ENCODE measurements around the gene GLB1L. TPM values are rescaled to one million over a fixed set of nuclear protein-coding genes. Genes with fewer than 3 reads are reported as not detected.
A peak's percentile ranks its signal among the peaks of the same experiment; 100 is the strongest.

GLB1L gene
- total RNA-seq, 1 donor, result 3.4 TPM

GRCh38 chr2:219285894-219286425, 40.7 kb upstream of the GLB1L start:
- H3K9me3 ChIP-seq (ENCODE audit: low read depth, low read length), result no peaks in the 10 kb centered on the region
- no peak overlapping the region for H3K4me3 ChIP-seq (ENCODE audit: low read length)
- H3K27me3 ChIP-seq (ENCODE audit: insufficient read depth, low read length), result no peaks in the 10 kb centered on the region
- no peaks in the 10 kb centered on the region for H3K4me1 ChIP-seq (ENCODE audit: insufficient read depth, low read length)

- Histone ChIP-seq H3K4me1 (ENCODE audit: insufficient read depth, low read length) (peaks cover 6% of the 10 kb centered on the region), H3K4me3 (ENCODE audit: low read length) (no peak overlapping the region), H3K27me3 (ENCODE audit: insufficient read depth, low read length) (no peaks in the 10 kb centered on the region), H3K9me3 (ENCODE audit: low read depth, low read length) (no peaks in the 10 kb centered on the region)
These were observed 40.1 kb upstream of the GLB1L start for GRCh38 chr2:219285373-219285735.

GRCh38 chr2:219284501-219285372, 39.5 kb upstream of the GLB1L start:
- Histone ChIP-seq H3K27me3 (ENCODE audit: insufficient read depth, low read length) (no peaks in the 10 kb centered on the region), H3K4me1 (ENCODE audit: insufficient read depth, low read length) (peaks cover 12% of the 10 kb centered on the region), H3K4me3 (ENCODE audit: low read length) (no peak overlapping the region), H3K9me3 (ENCODE audit: low read depth, low read length) (no peaks in the 10 kb centered on the region)

DNA sequence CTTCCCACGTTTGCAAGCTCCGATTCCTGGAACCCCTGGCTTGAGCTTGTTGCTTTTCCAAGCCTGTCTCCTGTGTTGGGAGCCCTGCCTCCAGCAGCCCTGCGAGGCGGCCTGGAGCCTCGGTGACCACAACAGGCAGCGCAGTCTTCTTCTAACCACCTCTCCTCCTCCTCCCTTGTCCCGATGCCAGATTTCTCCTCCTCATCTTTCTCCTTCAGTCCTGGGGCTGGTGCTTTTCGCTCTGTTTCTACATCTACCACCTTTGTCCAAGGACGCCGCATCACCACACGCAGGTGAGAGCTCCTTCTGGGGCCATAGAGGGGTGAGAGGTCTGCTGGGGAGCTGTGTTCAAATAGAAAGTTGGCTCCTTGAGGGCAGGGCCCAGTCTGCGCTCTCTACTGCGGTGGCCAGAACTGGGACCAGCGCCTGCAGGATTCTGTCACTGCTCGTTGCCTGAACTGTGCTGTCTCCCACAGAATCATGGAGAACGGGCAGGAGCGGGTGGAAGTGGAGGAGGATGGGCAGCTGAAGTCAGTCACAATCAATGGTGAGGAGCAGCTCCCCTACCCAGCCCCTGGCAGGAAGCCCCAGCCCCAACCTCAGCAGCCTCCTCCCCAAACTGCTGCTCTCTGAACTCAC, 37.8 kb upstream of the GLB1L start:
- Histone ChIP-seq H3K27me3 (ENCODE audit: insufficient read depth, low read length) (no peaks in the 10 kb centered on the region), H3K4me3 (ENCODE audit: low read length) (no peak overlapping the region), H3K4me1 (ENCODE audit: insufficient read depth, low read length) (peaks cover 23% of the 10 kb centered on the region), H3K9me3 (ENCODE audit: low read depth, low read length) (no peaks in the 10 kb centered on the region)

DNA sequence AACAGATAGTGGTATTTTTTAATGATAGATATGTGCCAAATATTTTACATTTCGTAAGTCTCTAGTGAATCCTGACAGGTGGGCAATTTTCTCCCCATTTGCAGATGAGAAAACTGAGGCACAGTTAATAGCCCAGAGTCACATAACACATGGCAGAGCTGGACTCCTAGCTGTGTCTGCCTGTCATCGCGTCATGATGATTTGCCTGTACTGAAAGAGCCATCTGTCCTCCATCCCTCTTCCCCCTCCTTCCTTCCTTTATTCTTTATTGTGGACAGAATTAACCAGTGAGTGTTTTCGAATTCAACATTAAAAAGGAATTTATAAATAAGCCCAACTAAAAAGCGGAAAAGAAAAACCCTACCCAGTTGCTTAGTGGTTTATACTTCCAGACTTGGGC, 37.1 kb upstream of the GLB1L start:
- Histone ChIP-seq H3K27me3 (ENCODE audit: insufficient read depth, low read length) (no peaks in the 10 kb centered on the region), H3K4me1 (ENCODE audit: insufficient read depth, low read length) (peaks cover 29% of the 10 kb centered on the region), H3K4me3 (ENCODE audit: low read length) (no peak overlapping the region), H3K9me3 (ENCODE audit: low read depth, low read length) (no peaks in the 10 kb centered on the region)

- peaks cover 29% of the 10 kb centered on the region for H3K4me1 ChIP-seq (ENCODE audit: insufficient read depth, low read length)
- H3K9me3 ChIP-seq (ENCODE audit: low read depth, low read length), result no peaks in the 10 kb centered on the region
- no peaks in the 10 kb centered on the region for H3K27me3 ChIP-seq (ENCODE audit: insufficient read depth, low read length)
- no peak overlapping the region for H3K4me3 ChIP-seq (ENCODE audit: low read length)
These were observed 36.3 kb upstream of the GLB1L start for GRCh38 chr2:219281588-219281987.

DNA sequence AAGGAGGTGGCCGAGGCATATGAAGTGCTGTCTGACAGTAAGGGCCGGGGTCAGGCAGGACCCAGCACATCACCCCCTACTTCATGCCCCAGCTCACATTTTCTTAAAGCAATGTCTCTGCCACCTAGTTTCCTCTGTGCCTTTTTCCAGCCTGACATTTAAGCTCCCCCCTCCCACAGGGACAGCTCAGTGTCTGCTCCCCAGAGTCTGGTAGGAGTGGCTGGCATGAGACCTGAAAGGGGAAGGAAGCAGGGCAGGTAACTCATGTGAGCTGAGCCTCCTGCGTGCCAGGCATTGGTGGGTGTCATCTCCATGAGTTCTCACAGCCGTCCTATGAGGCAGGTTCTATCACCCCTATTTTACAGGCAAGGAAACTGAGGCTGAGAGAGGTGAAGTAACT, 35.4 kb upstream of the GLB1L start:
- Histone ChIP-seq H3K27me3 (ENCODE audit: insufficient read depth, low read length) (no peaks in the 10 kb centered on the region), H3K4me1 (ENCODE audit: insufficient read depth, low read length) (peaks cover 29% of the 10 kb centered on the region), H3K4me3 (ENCODE audit: low read length) (no peak overlapping the region), H3K9me3 (ENCODE audit: low read depth, low read length) (no peaks in the 10 kb centered on the region)

GRCh38 chr2:219279916-219280516, 34.8 kb upstream of the GLB1L start:
- Histone ChIP-seq H3K4me3 (ENCODE audit: low read length) (peak overlapping the region; percentile 61), H3K4me1 (ENCODE audit: insufficient read depth, low read length) (peaks cover 29% of the 10 kb centered on the region), H3K27me3 (ENCODE audit: insufficient read depth, low read length) (no peaks in the 10 kb centered on the region), H3K9me3 (ENCODE audit: low read depth, low read length) (no peaks in the 10 kb centered on the region)

DNA sequence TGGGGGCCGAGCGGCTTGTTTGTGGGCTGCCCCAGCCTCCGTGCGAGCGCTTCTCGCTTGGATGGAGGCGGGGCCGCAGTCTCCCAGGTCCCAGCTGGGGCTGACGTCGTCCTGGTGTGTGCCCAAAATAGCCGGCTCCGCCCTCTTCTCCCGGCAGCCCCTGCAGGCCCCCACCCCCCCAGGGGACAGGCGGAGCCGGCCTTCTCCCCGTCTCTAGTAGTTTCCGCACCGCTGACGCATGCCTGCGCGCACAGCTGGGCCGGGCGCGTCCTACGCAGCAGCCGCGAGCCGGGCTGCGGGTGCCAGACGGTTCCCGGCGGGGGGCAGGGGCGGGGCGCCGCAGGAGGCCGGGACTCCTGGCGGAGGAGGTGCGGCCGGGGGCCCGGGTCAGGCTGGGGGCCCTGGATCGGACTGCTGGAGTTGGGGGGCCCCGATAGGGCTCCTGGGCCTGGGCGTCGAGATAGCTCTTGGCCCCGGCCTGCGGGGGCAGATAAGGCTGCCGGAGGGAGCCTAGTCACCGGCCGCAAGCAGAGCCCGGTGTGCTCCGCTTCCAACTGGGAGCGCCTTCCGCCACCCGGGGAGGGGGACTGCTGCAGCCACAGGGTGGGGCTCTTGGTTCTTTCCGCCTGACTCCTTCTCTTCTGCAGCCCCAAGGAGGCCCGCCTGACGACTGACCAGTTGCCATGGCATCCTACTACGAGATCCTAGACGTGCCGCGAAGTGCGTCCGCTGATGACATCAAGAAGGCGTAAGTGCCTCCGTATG, 34.1 kb upstream of the GLB1L start, which contains the start of gene DNAJB2:
TSS of gene DNAJB2 (plus strand) at position 216 of the 765 bp plus-strand sequence. CDS start at position 684, 468 bp downstream.
- H3K4me3 ChIP-seq (ENCODE audit: low read length), result peak within 1 kb of the TSS; percentile 61

GRCh38 chr2:219278655-219279150, 33.5 kb upstream of the GLB1L start:
- H3K27me3 ChIP-seq (ENCODE audit: insufficient read depth, low read length), result no peaks in the 10 kb centered on the region
- peak overlapping the region; percentile 61 for H3K4me3 ChIP-seq (ENCODE audit: low read length)
- peaks cover 29% of the 10 kb centered on the region for H3K4me1 ChIP-seq (ENCODE audit: insufficient read depth, low read length)
- H3K9me3 ChIP-seq (ENCODE audit: low read depth, low read length), result no peaks in the 10 kb centered on the region

More for the DNA sequence above, 34.1 kb upstream of the GLB1L start, which contains the start of gene DNAJB2:
- H3K4me1 ChIP-seq (ENCODE audit: insufficient read depth, low read length), result peaks cover 29% of the 10 kb centered on the region
- no peaks in the 10 kb centered on the region for H3K9me3 ChIP-seq (ENCODE audit: low read depth, low read length)
- H3K27me3 ChIP-seq (ENCODE audit: insufficient read depth, low read length), result no peaks in the 10 kb centered on the region

- no peaks in the 10 kb centered on the region for H3K27me3 ChIP-seq (ENCODE audit: insufficient read depth, low read length)
- H3K9me3 ChIP-seq (ENCODE audit: low read depth, low read length), result no peaks in the 10 kb centered on the region
- peaks cover 29% of the 10 kb centered on the region for H3K4me1 ChIP-seq (ENCODE audit: insufficient read depth, low read length)
- H3K4me3 ChIP-seq (ENCODE audit: low read length), result no peak overlapping the region
These were observed 32.7 kb upstream of the GLB1L start for GRCh38 chr2:219277703-219278654.

- Histone ChIP-seq H3K4me1 (ENCODE audit: insufficient read depth, low read length) (peaks cover 16% of the 10 kb centered on the region), H3K4me3 (ENCODE audit: low read length) (no peak overlapping the region), H3K27me3 (ENCODE audit: insufficient read depth, low read length) (no peaks in the 10 kb centered on the region), H3K9me3 (ENCODE audit: low read depth, low read length) (no peaks in the 10 kb centered on the region)
These were observed 29.2 kb upstream of the GLB1L start for GRCh38 chr2:219274361-219274921.

DNA sequence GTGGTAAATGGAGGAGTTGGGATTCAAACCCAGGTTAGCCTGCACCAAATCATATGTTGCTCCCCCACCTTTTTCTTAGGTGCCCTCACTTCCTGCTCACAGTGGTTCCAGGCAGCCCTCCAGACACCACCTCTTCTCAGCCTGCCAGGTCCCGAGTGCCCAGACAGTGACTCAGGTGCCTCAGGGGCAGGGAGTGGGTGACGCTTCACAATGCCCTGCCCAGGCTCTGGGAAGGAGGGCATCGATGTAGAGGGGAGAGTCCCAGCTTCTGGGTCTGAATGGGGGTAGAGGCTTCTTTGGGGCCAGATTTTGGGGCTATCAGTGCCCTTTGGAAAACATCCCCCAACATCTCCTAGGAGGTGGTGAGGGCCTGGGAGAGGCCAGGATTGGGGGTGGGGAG, 28.7 kb upstream of the GLB1L start:
- Histone ChIP-seq H3K27me3 (ENCODE audit: insufficient read depth, low read length) (no peaks in the 10 kb centered on the region), H3K4me3 (ENCODE audit: low read length) (no peak overlapping the region), H3K9me3 (ENCODE audit: low read depth, low read length) (no peaks in the 10 kb centered on the region), H3K4me1 (ENCODE audit: insufficient read depth, low read length) (peaks cover 16% of the 10 kb centered on the region)
